ENCODE measurements around the gene CASP3. TPM values are rescaled to one million over a fixed set of nuclear protein-coding genes. Genes with fewer than 3 reads are reported as not detected.
A peak's percentile ranks its signal among the peaks of the same experiment; 100 is the strongest.

CASP3 gene
- total RNA-seq (2021; ENCODE audit: unreplicated experiment): 11.4 TPM
- polyA plus RNA-seq (2012): 3.9 and 5.4 TPM in 2 replicates
- percentile 64 among the genes with signal in this experiment for Bru-seq, nascent RNA
- BruChase-seq, experiment 1, labeled RNA remaining after a 6-hour chase: percentile 60 among the genes with signal in this experiment
- BruChase-seq, experiment 2, labeled RNA remaining after a 2-hour chase: percentile 69 among the genes with signal in this experiment
- long read RNA-seq, transcript CASP3-201 (8 exons, 2,673 nt): minor isoform, 6 of 28 reads
- long read RNA-seq, transcript CASP3-206 (7 exons, 2,540 nt): major isoform, 14 of 28 reads
- long read RNA-seq, partial matches to known transcripts: 2 of 28 reads
- long read RNA-seq, other reads (novel, unspliced or antisense): 4 of 28 reads

- peak within 1 kb of the TSS; percentile 71 to 78 for H3K4me3 ChIP-seq (replicated peaks in 1 of 2; ENCODE audit: low read depth in 1 of 2, low read length in 2 of 2)
- H3K27ac ChIP-seq (ENCODE audit: low read depth, low read length): peak within 1 kb of the TSS; percentile 69
- H3K27me3 ChIP-seq (ENCODE audit: insufficient read depth, low read length): no peaks in the 10 kb centered on the region
- H3K9ac ChIP-seq (ENCODE audit: low read length): peak within 1 kb of the TSS; percentile 80
- H3K79me2 ChIP-seq (ENCODE audit: insufficient read depth, low read length): peaks cover 32% of the 10 kb centered on the region
- ChIA-PET CTCF (interaction anchor here (0.7 kb wide), 1 partner anchor 37 kb away, joined by 3 read pairs; no protein-coding TSS in a partner anchor), RAD21 (ENCODE audit: low non-redundant PET in 1 of 2, low total read pairs in 2 of 2, uncharacterized antibody in 2 of 2, unreplicated experiment in 2 of 2) (interaction anchor here in 1 of 2 experiments (0.7 kb wide), 1 partner anchor 64 kb away, joined by 3 read pairs; no protein-coding TSS in a partner anchor), POLR2A (interaction anchor here (0.7 to 1.5 kb wide), 6 partner anchors 9 to 389 kb away, joined by 3 to 6 read pairs (median 4); no protein-coding TSS in a partner anchor)
- no peaks in the 10 kb centered on the region for H4K20me1 ChIP-seq (ENCODE audit: insufficient read depth)
- ATAC-seq (peak; percentile 93), DNase-seq (ENCODE audit: low read depth, low spot score) (peak; percentile 59)
- intact Hi-C loops (cut with micrococcal nuclease): loop anchor here (2.0 kb wide), 1 partner anchor 380 kb away; no protein-coding TSS in a partner anchor
- no peaks in the 10 kb centered on the region for H3K9me3 ChIP-seq (ENCODE audit: control insufficient read depth in 1 of 2, insufficient read depth in 1 of 2, low read depth in 1 of 2, low read length in 2 of 2)
- no peak within 1 kb of the TSS for H2AFZ ChIP-seq (ENCODE audit: low read depth, low read length, poor library complexity, severe bottlenecking)
- H3K36me3 ChIP-seq (ENCODE audit: control insufficient read depth in 1 of 2, insufficient read depth in 2 of 2, low read length in 2 of 2): no peaks in the 10 kb centered on the region
- BruUV-seq (replicated peaks): no TSS peak
- no peaks in the 10 kb centered on the region for H3K9me2 ChIP-seq (ENCODE audit: insufficient read depth)
- H3K4me1 ChIP-seq (ENCODE audit: control insufficient read depth in 1 of 2, insufficient read depth in 2 of 2, low read length in 2 of 2): peaks cover 3 to 14% of the 10 kb centered on the region in 2 experiments; a peak in 2 of 4 replicates
- H3K4me2 ChIP-seq (ENCODE audit: low read length): peak within 1 kb of the TSS; percentile 81
- TF ChIP-seq SIN3A (IDR thresholded peaks at IDR 0.05; ENCODE audit: low read depth) (peak; percentile 56; the same call in 1 of the 2 replicates), EGR1 (IDR thresholded peaks at IDR 0.05; ENCODE audit: low read depth) (peak; percentile 43), RAD21 (IDR thresholded peaks at IDR 0.05; ENCODE audit: low read depth) (peak; percentile 33), REST (IDR thresholded peaks at IDR 0.05; ENCODE audit: low read depth) (no peak), JUND (IDR thresholded peaks at IDR 0.05) (no peak), SRF (IDR thresholded peaks at IDR 0.05; ENCODE audit: low read depth) (no peak), TCF7L2 (IDR thresholded peaks at IDR 0.05; ENCODE audit: borderline replicate concordance, extremely low read depth, insufficient read depth, insufficient read length) (no peak), EZH2 (IDR thresholded peaks at IDR 0.05) (no peak), POLR2A (IDR thresholded peaks at IDR 0.05; ENCODE audit: borderline replicate concordance, extremely low read depth, insufficient read depth, insufficient read length) (peak; percentile 61), ZFX (IDR thresholded peaks at IDR 0.05) (peak; percentile 54), ZBTB33 (IDR thresholded peaks at IDR 0.05; ENCODE audit: extremely low read depth, insufficient replicate concordance, low read length) (no peak), FOSL1 (IDR thresholded peaks at IDR 0.05; ENCODE audit: low read depth) (no peak), ATF3 (IDR thresholded peaks at IDR 0.05) (no peak), POLR2AphosphoS5 (IDR thresholded peaks at IDR 0.05; ENCODE audit: low read depth, low read length) (peak; percentile 91), CTCF (IDR thresholded peaks at IDR 0.05 in 2 of 3, conservative IDR thresholded peaks at IDR 0.05 in 1 of 3; ENCODE audit: borderline replicate concordance in 1 of 3, insufficient read depth in 1 of 3, low read depth in 2 of 3, low read length in 2 of 3) (no peak), ZNF274 (IDR thresholded peaks at IDR 0.05; ENCODE audit: low read depth, low read length) (no peak)
Measured at GRCh38 chr4:184649026-184649970, at the start of gene CASP3, which contains the start of gene PRIMPOL. Gene CASP3 (minus strand): TSS chr4:184649447. CDS start chr4:184638453, 10,994 bp downstream. Gene PRIMPOL (plus strand): TSS chr4:184649738. CDS start chr4:184657141, 7,403 bp downstream.

Measured in HCT116 (cell line).